LNCAP (cell line): ENCODE results near the gene IGF1R.

Experiments used
- TF ChIP-seq, protein P1 (sequence below): fragments of 450-650 bp; IDR thresholded peaks from 2 replicates; pipeline ENCODE4 v1.5.1; 2017; ENCODE audit warnings: mild to moderate bottlenecking

IGF1R gene

DNA sequence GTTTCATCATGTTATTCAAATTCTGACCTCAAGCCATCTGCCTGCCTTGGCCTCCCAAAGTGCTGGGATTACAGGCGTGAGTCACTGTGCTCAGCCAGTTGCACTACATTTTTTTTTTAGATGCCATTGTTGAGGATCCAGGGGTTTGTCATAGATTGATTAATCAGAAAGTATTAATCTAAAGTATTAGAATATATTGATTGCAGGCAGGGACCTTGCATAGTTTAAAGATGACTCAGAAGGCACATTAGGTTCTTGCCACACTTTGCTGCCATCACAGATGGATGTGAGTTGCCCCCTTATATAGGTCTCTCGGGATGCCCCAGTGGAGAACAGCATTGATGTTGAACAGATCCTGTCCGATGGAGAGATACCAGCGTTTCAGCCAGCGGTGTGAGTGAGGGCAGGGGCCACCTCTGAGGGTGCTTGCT is 41.1 kb downstream of the IGF1R start:
- TF ChIP-seq, protein P1, sequence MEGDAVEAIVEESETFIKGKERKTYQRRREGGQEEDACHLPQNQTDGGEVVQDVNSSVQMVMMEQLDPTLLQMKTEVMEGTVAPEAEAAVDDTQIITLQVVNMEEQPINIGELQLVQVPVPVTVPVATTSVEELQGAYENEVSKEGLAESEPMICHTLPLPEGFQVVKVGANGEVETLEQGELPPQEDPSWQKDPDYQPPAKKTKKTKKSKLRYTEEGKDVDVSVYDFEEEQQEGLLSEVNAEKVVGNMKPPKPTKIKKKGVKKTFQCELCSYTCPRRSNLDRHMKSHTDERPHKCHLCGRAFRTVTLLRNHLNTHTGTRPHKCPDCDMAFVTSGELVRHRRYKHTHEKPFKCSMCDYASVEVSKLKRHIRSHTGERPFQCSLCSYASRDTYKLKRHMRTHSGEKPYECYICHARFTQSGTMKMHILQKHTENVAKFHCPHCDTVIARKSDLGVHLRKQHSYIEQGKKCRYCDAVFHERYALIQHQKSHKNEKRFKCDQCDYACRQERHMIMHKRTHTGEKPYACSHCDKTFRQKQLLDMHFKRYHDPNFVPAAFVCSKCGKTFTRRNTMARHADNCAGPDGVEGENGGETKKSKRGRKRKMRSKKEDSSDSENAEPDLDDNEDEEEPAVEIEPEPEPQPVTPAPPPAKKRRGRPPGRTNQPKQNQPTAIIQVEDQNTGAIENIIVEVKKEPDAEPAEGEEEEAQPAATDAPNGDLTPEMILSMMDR, result no peak

DNA sequence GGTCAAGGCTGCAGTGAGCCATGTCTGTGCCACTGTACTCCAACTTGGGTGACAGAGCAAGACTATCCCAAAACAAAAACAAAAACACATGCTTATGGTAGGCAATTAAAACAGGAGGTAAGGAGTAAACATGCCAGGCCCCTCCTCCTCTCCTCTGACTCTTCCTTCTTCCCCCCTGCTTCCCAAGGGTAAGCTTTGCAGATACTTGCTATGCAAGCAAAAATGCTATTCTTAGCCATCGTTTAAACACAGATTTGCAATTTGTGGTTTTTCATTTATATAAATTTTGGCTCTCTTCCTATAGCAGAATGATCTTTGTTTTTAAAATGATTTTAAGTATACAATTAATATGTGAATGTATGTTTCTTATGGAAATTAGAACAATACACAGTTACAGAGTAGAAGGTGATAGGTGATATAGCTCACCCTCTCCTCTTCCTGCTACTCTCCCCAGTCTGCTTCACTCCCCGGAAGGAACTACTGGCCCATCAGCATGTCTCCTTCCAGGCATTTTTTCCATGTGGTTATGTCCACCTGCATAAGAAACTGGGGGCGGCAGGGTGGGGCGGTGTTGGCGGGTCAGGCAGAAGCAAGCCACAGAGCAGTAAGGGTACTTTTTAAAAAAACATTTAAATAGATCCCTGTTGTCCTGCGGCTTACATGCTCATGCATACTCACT is 42.1 kb downstream of the IGF1R start:
- TF ChIP-seq, protein P1, result no peak

DNA sequence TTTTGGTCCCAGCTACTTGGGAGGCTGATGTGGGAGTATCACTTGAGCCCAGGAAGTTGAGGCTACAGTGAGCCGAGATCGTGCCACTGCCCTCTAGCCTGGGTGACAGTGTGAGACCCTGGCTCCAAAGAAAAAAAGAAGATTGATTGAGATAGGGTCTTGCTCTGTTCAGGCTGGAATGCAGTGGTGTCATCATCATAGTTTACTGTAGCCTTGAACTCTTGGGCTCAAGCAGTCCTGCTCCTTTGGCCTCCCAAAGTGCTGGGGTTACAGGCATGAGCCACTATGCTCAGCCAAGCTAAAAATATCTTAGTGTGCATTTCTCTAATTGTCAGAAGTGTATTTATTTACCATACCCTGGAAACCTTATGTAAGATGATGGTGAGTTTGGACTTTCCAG is 43.9 kb downstream of the IGF1R start:
- TF ChIP-seq, protein P1, result no peak

DNA sequence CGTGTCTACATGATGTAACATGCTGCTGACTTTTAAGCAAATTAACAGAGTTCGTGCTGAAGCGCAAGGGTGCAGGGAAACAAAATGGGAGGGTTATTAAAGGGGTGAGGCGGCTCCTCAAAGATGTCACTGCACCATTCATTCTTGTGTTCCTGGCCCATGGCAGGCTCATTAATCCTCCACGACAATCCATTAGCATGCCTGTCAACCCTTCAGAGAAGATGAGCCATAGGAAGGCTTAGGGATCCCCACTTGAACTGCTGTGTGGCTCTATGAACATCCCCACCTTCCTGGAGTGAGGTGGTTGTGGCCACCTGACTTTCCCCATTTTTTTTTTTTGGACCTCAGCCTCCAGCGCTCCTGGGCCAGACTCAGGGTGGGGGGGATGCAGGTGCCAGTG is 45.8 kb downstream of the IGF1R start:
- TF ChIP-seq, protein P1, result no peak

DNA sequence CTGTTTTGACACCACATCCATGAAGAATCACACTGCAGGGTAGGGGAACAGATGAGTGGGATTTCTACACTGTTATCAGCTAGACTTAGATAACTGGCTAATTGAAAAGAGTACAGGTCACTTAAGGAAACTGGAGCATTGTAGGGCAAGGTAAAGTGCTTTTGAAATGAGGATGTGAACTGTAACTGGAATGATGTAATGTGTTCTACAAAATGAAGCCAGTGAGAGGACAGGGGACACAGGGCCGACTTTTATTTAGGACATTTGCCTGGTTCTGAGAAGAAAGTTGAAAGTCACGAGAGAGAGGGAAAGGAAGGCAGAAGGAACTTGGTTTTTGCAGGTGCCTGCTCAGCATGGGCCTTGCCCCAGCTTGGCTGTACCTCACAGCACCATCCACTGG is 50.5 kb downstream of the IGF1R start:
- TF ChIP-seq, protein P1, result no peak

DNA sequence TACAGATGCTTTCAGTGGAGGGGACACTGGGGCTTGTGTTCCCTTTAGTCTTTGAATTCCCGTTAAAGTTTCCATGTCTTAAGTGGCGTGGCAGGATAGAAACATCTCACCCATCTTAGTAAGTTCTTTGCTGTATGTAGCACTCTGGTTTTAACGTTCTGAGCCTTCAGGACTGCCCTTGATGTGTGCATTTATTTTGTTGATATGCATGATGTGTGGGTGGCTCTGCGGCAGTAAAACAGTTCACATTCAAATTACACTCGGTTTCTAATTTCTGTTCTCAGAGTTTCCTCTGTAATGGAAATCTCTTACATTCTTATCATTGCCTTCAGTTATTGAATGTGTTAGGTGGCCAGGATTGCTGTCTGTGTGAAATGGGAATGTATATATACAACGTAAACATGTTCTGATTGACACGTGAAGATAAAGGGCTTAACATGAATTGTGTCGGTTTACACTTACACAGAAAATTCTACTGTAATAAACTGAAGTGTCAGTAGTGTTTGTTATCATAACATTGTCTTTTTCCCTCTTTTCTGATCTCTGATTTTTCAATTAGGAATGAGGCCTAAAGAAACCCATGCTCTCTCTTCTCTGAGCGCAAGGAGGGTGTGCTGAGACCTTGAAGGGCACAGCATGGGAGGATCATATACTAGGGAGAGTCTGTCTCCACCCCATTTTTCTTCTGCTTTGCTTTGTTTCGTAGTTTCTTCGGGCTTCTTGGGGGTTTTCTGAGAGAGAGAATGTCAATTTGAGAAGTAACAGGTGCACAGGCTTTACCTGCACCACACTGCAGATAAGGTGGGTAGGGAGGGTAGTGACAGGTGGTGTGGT is 51.5 kb downstream of the IGF1R start:
- TF ChIP-seq, protein P1, result no peak

DNA sequence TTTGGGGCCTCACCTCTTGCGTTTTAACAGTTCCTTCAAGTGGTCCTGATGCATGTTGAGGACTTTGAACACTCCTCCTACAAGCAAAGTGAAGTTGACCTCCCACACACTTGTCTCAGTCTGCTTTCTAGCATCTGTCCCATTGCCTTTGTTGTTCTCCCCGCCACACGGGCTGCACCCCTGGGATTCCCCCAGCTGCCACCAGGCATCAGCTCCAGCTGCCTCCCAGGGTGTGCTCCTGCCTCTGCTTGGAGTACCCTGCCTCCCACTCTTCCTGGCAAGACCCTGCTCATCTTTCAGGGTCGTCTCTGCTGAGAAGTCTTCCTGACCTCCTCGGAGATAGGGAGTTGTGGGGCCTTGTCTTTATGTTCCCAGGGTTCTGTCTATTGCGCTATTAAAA is 52.2 kb downstream of the IGF1R start:
- TF ChIP-seq, protein P1, result no peak
